ENCODE measurements around the gene DIP2C. TPM values are rescaled to one million over a fixed set of nuclear protein-coding genes. Genes with fewer than 3 reads are reported as not detected.

DIP2C gene
- total RNA-seq, 4 donors from 2014 or later = 10.5 to 40.5 (median 19.5) TPM

DNA sequence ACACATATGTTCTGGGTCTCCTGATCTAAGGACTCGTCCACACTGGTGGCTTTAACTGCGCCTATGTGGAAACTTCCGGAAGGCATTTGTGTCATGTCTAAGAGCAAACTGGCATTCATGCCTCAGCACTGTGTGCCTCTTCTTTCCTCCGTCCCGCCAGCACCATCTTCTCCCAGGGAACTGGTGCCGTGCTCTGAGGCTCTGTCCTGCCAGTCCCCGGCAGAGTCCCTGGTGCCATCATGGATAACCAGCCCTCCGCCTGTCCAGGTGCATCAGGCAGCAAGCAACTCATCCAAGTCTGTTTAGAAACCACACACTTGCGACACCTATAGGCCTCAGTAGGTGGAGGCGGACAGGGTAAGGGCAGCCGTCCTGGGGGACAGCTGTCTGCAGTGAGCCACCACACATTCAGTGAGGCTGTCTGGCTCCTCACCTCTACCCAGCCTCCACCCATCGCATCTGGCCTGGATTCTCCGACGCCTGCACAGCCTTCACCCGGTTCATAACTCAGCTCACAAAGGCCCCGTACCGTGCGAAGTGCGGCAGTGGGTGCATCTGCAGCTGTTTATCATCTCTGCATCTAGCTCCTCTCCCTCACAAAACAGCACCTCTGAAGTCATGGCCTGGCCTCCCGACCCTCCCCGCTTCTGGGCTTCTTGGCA lies 162.7 kb downstream of the DIP2C start:
- no peak for DNase-seq
- no peaks in the 10 kb centered on the region for H3K36me3 ChIP-seq

GRCh38 chr10:525565-526315 lies 163.7 kb downstream of the DIP2C start:
- Histone ChIP-seq H3K4me3 (no peak overlapping the region), H3K4me1 (peaks cover 0 to 4% of the 10 kb centered on the region in 2 donors), H3K9me3 (no peaks in the 10 kb centered on the region), H3K27ac (no peak overlapping the region), H3K36me3 (no peaks in the 10 kb centered on the region), H3K27me3 (no peaks in the 10 kb centered on the region)
- TF ChIP-seq, protein P1, sequence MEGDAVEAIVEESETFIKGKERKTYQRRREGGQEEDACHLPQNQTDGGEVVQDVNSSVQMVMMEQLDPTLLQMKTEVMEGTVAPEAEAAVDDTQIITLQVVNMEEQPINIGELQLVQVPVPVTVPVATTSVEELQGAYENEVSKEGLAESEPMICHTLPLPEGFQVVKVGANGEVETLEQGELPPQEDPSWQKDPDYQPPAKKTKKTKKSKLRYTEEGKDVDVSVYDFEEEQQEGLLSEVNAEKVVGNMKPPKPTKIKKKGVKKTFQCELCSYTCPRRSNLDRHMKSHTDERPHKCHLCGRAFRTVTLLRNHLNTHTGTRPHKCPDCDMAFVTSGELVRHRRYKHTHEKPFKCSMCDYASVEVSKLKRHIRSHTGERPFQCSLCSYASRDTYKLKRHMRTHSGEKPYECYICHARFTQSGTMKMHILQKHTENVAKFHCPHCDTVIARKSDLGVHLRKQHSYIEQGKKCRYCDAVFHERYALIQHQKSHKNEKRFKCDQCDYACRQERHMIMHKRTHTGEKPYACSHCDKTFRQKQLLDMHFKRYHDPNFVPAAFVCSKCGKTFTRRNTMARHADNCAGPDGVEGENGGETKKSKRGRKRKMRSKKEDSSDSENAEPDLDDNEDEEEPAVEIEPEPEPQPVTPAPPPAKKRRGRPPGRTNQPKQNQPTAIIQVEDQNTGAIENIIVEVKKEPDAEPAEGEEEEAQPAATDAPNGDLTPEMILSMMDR (IDR thresholded peaks at IDR 0.05) = no peak
- no peak for TF ChIP-seq POLR2A (IDR thresholded peaks at IDR 0.05)
- peak in 1 of 2 donors; percentile 14 for DNase-seq
- intact Hi-C loops (cut with DNase I; ENCODE audit: low total_unique reads) = no loop called here

More for the DNA sequence above, 162.7 kb downstream of the DIP2C start:
- Histone ChIP-seq H3K4me3 (no peak overlapping the region), H3K4me1 (no peaks in the 10 kb centered on the region), H3K27me3 (no peaks in the 10 kb centered on the region), H3K27ac (no peak overlapping the region), H3K9me3 (no peaks in the 10 kb centered on the region)
- TF ChIP-seq, protein P1 (IDR thresholded peaks at IDR 0.05) = no peak
- no peak for TF ChIP-seq POLR2A (IDR thresholded peaks at IDR 0.05)
- intact Hi-C loops (cut with DNase I; ENCODE audit: low total_unique reads) = no loop called here

GRCh38 chr10:523925-524324 lies 165.5 kb downstream of the DIP2C start:
- Histone ChIP-seq H3K9me3 (no peaks in the 10 kb centered on the region), H3K4me3 (no peak overlapping the region), H3K27ac (no peak overlapping the region), H3K27me3 (no peaks in the 10 kb centered on the region), H3K36me3 (no peaks in the 10 kb centered on the region), H3K4me1 (peaks cover 0 to 4% of the 10 kb centered on the region in 2 donors)
- DNase-seq = peak in 1 of 2 donors; percentile 6
- TF ChIP-seq, protein P1 (IDR thresholded peaks at IDR 0.05) = no peak
- TF ChIP-seq POLR2A (IDR thresholded peaks at IDR 0.05) = no peak
- intact Hi-C loops (cut with DNase I; ENCODE audit: low total_unique reads) = no loop called here

GRCh38 chr10:522350-522749 lies 167.1 kb downstream of the DIP2C start:
- TF ChIP-seq, protein P1 (IDR thresholded peaks at IDR 0.05) = no peak
- no peak for TF ChIP-seq POLR2A (IDR thresholded peaks at IDR 0.05)
- no peak overlapping the region for H3K4me3 ChIP-seq
- no peaks in the 10 kb centered on the region for H3K36me3 ChIP-seq
- no peaks in the 10 kb centered on the region for H3K27me3 ChIP-seq
- H3K9me3 ChIP-seq = no peaks in the 10 kb centered on the region
- no peak overlapping the region for H3K27ac ChIP-seq
- DNase-seq = no peak
- H3K4me1 ChIP-seq = peaks cover 0 to 4% of the 10 kb centered on the region in 2 donors
- intact Hi-C loops (cut with DNase I; ENCODE audit: low total_unique reads) = no loop called here
